HG02678 (cell line): ENCODE data around the gene IL16.

Source experiments
- ATAC-seq: cut with Tn5 transposase; IDR thresholded peaks from one replicate; pipeline ENCODE4 v1.9.1; 2021; ENCODE audit warnings: mild to moderate bottlenecking, moderate library complexity; ENCODE audit not compliant: unreplicated experiment

Gene IL16

GRCh38 chr15:81254277-81254915 lies 57.7 kb downstream of the IL16 start:
- no peak for ATAC-seq

GRCh38 chr15:81254916-81255290 lies 58.2 kb downstream of the IL16 start:
- no peak for ATAC-seq

- ATAC-seq, result no peak
Measured at GRCh38 chr15:81255315-81255957, 58.8 kb downstream of the IL16 start.

GRCh38 chr15:81255958-81256320 lies 59.3 kb downstream of the IL16 start:
- no peak for ATAC-seq

- no peak for ATAC-seq
Measured at GRCh38 chr15:81256916-81257315, 60.2 kb downstream of the IL16 start.

- no peak for ATAC-seq
Measured at GRCh38 chr15:81257435-81257834, 60.8 kb downstream of the IL16 start.

GRCh38 chr15:81258455-81258854 lies 61.8 kb downstream of the IL16 start:
- ATAC-seq, result no peak

GRCh38 chr15:81259760-81260298 lies 63.1 kb downstream of the IL16 start:
- ATAC-seq, result no peak

- no peak for ATAC-seq
Measured at GRCh38 chr15:81261172-81261811, 64.6 kb downstream of the IL16 start.

- no peak for ATAC-seq
Measured at GRCh38 chr15:81263477-81263876, 66.8 kb downstream of the IL16 start.

- ATAC-seq, result no peak
Measured at GRCh38 chr15:81264072-81264857, 67.6 kb downstream of the IL16 start.

GRCh38 chr15:81265256-81265943 lies 68.7 kb downstream of the IL16 start:
- ATAC-seq, result no peak

GRCh38 chr15:81265944-81266775 lies 69.5 kb downstream of the IL16 start:
- peak; percentile 80 for ATAC-seq

- ATAC-seq, result no peak
Measured at GRCh38 chr15:81268340-81268739, 71.7 kb downstream of the IL16 start.

GRCh38 chr15:81268881-81269601 lies 72.4 kb downstream of the IL16 start:
- no peak for ATAC-seq

- no peak for ATAC-seq
Measured at GRCh38 chr15:81270188-81270587, 73.5 kb downstream of the IL16 start.

- ATAC-seq, result no peak
Measured at GRCh38 chr15:81270781-81271491, 74.3 kb downstream of the IL16 start.

GRCh38 chr15:81271761-81272644 lies 75.3 kb downstream of the IL16 start:
- ATAC-seq, result no peak
